H1 (cell line): ENCODE data around the gene OR4N2. TPM values are rescaled to one million over a fixed set of nuclear protein-coding genes. Genes with fewer than 3 reads are reported as not detected.
"Not testable (repeated sequence)": the region's sequence is repeated elsewhere in the genome, so short reads cannot be mapped to it uniquely, and the experiment has no call there.

Source experiments
- CTCF ChIA-PET: fragments of 300-600 bp; sonication (Branson Sonifier 250); formaldehyde crosslinking; loops from one replicate; lab custom pipeline; 2021; ENCODE audit not compliant: partially characterized antibody; lab: Charles Lee
- POLR2A ChIA-PET: fragments of 300-600 bp; sonication (Branson Sonifier 250); formaldehyde crosslinking; loops from one replicate; lab custom pipeline; 2021; ENCODE audit warnings: inconsistent platforms; ENCODE audit not compliant: partially characterized antibody; lab: Charles Lee
- DNase-seq, 2 experiments: peaks; one replicate each; pipeline versions ENCODE4 v3.0.0 to v3.0.0-alpha.2; 2010 to 2022; ENCODE audit warnings: low spot score in 2 of 2, low read depth in 1 of 2, mixed read lengths in 1 of 2
- FAIRE-seq: peaks from 2 replicates; lab custom pipeline; 2011; peaks lifted over from hg19 to GRCh38; lab: Jason Lieb, UNC
- H2AFZ ChIP-seq: 2 replicates; pipeline ENCODE4 v1.8.1; 2012; ENCODE audit warnings: low read length, inconsistent platforms
- H2AK5ac ChIP-seq: 2 replicates; pipeline ENCODE4 v1.6.1; 2013; ENCODE audit warnings: low read depth, low read length
- H2BK120ac ChIP-seq: replicated peaks from 2 replicates; pipeline ENCODE3; 2013; ENCODE audit warnings: low read depth, low read length, inconsistent platforms
- H2BK12ac ChIP-seq: 2 replicates; pipeline ENCODE4 v1.6.1; 2013; ENCODE audit warnings: low read depth, low read length
- H2BK15ac ChIP-seq: 2 replicates; pipeline ENCODE4 v1.6.1; 2013; ENCODE audit warnings: low read length
- H2BK20ac ChIP-seq: 2 replicates; pipeline ENCODE4 v1.6.1; 2013; ENCODE audit warnings: low read length
- H2BK5ac ChIP-seq: 2 replicates; pipeline ENCODE4 v1.6.1; 2013; ENCODE audit warnings: low read depth, low read length
- H3K14ac ChIP-seq: 2 replicates; pipeline ENCODE4 v1.6.1; 2013; ENCODE audit warnings: inconsistent platforms; ENCODE audit not compliant: insufficient read length
- H3K18ac ChIP-seq: 2 replicates; pipeline ENCODE4 v1.6.1; 2013; ENCODE audit warnings: low read length; ENCODE audit errors: extremely low read depth
- H3K23ac ChIP-seq: 2 replicates; pipeline ENCODE4 v1.6.1; 2013; ENCODE audit warnings: inconsistent platforms; ENCODE audit not compliant: insufficient read length
- H3K23me2 ChIP-seq: 2 replicates; pipeline ENCODE4 v1.6.1; 2013; ENCODE audit warnings: low read depth, low read length
- H3K27ac ChIP-seq: 2 replicates; pipeline ENCODE4 v1.6.1; 2011; ENCODE audit warnings: low read depth, low read length, inconsistent platforms
- H3K27me3 ChIP-seq, 4 experiments: replicated peaks in 1 of 4; 1 replicate in 1 of 4; 2 replicates in 3 of 4; pipeline versions ENCODE4 v1.6.1 to v1.8.1; 2011 to 2013; ENCODE audit warnings: low read length in 3 of 4, mild to moderate bottlenecking in 3 of 4, inconsistent platforms in 2 of 4, mixed read lengths in 2 of 4, moderate library complexity in 1 of 4; ENCODE audit not compliant: control insufficient read depth in 3 of 4, insufficient read depth in 3 of 4; ENCODE audit errors: extremely low read depth in 1 of 4
- H3K36me3 ChIP-seq, 4 experiments: 2 replicates each; pipeline versions ENCODE4 v1.6.1 to v1.8.1; 2011 to 2013; ENCODE audit warnings: mild to moderate bottlenecking in 4 of 4, low read length in 3 of 4, moderate library complexity in 2 of 4, control low read depth in 1 of 4, inconsistent platforms in 1 of 4; ENCODE audit not compliant: insufficient read depth in 4 of 4, control insufficient read depth in 2 of 4
- H3K4ac ChIP-seq: replicated peaks from 2 replicates; pipeline ENCODE3; 2013; ENCODE audit warnings: low read length, low read depth, mixed read lengths, inconsistent platforms; ENCODE audit not compliant: insufficient read length
- H3K4me1 ChIP-seq, 4 experiments: replicated peaks in 1 of 4; 1 replicate in 1 of 4; 2 replicates in 3 of 4; pipeline versions ENCODE4 v1.6.1 to v1.8.1; 2011 to 2013; ENCODE audit warnings: low read length in 3 of 4, inconsistent platforms in 2 of 4, mixed read lengths in 1 of 4; ENCODE audit not compliant: insufficient read depth in 4 of 4, control insufficient read depth in 3 of 4
- H3K4me2 ChIP-seq, 2 experiments: 2 replicates each; pipeline versions ENCODE4 v1.6.1 to v1.8.1; 2011 to 2013; ENCODE audit warnings: low read depth in 2 of 2, low read length in 2 of 2, control low read depth in 1 of 2, inconsistent platforms in 1 of 2, mild to moderate bottlenecking in 1 of 2; ENCODE audit not compliant: insufficient read depth in 1 of 2
- H3K4me3 ChIP-seq, 4 experiments: fragments of 200-600, 300-600 bp in 1 of 4; sonication (generic), shearing (Covaris generic), sonication (Bioruptor Twin) in 1 of 4; 2 replicates each; pipeline versions ENCODE4 v1.5.1 to v1.8.1; 2011 to 2016; ENCODE audit warnings: low read length in 4 of 4, low read depth in 3 of 4, control low read depth in 2 of 4, inconsistent platforms in 2 of 4, mild to moderate bottlenecking in 2 of 4, mixed read lengths in 1 of 4, moderate library complexity in 1 of 4; ENCODE audit not compliant: insufficient read depth in 2 of 4; ENCODE audit errors: extremely low read depth in 1 of 4
- H3K56ac ChIP-seq: replicated peaks from 2 replicates; pipeline ENCODE3; 2013; ENCODE audit warnings: low read depth, mild to moderate bottlenecking, mixed read lengths, low read length, inconsistent platforms; ENCODE audit not compliant: insufficient read length
- H3K79me1 ChIP-seq: 2 replicates; pipeline ENCODE4 v1.6.1; 2013; ENCODE audit warnings: low read depth, low read length, control low read depth
- H3K79me2 ChIP-seq, 2 experiments: 2 replicates each; pipeline versions ENCODE4 v1.6.1 to v1.8.1; 2012 to 2013; ENCODE audit warnings: low read length in 2 of 2, mild to moderate bottlenecking in 2 of 2, inconsistent platforms in 1 of 2; ENCODE audit not compliant: insufficient read depth in 2 of 2, control insufficient read depth in 1 of 2
- H3K9ac ChIP-seq, 4 experiments: replicated peaks in 1 of 4; 1 replicate in 1 of 4; 2 replicates in 3 of 4; pipeline versions ENCODE4 v1.6.1 to v1.8.1; 2011 to 2013; ENCODE audit warnings: low read depth in 3 of 4, low read length in 3 of 4, control low read depth in 2 of 4, mild to moderate bottlenecking in 2 of 4, moderate library complexity in 2 of 4, inconsistent platforms in 1 of 4; ENCODE audit errors: extremely low read depth in 1 of 4
- H3K9me3 ChIP-seq, 2 experiments: 2 replicates each; pipeline versions ENCODE4 v1.6.1 to v1.8.1; 2012 to 2013; ENCODE audit warnings: mild to moderate bottlenecking in 2 of 2, moderate library complexity in 2 of 2, control low read depth in 1 of 2, inconsistent platforms in 1 of 2, low read depth in 1 of 2, low read length in 1 of 2, mixed read lengths in 1 of 2; ENCODE audit not compliant: insufficient read depth in 2 of 2
- H4K20me1 ChIP-seq, 2 experiments: replicated peaks in 1 of 2; 2 replicates each; pipeline versions ENCODE3 to v1.8.1; 2011 to 2013; ENCODE audit warnings: inconsistent platforms in 2 of 2, low read length in 2 of 2, mild to moderate bottlenecking in 1 of 2; ENCODE audit not compliant: insufficient read depth in 2 of 2, control insufficient read depth in 1 of 2
- H4K5ac ChIP-seq: 2 replicates; pipeline ENCODE4 v1.6.1; 2013; ENCODE audit warnings: low read length, low read depth, mixed read lengths, inconsistent platforms; ENCODE audit not compliant: insufficient read length
- H4K8ac ChIP-seq: 2 replicates; pipeline ENCODE4 v1.8.0; 2013; ENCODE audit warnings: mild to moderate bottlenecking, moderate library complexity, low read length, inconsistent platforms; ENCODE audit not compliant: insufficient read depth; ENCODE audit errors: extremely low read depth
- H4K91ac ChIP-seq: replicated peaks from 2 replicates; pipeline ENCODE3; 2013; ENCODE audit warnings: low read length, mixed read lengths, inconsistent platforms; ENCODE audit not compliant: insufficient read length
- WGBS, 2 experiments: shearing (Covaris generic) in 1 of 2; methylation state at CpG; one replicate each; pipeline versions ENCODE4 v1.1.6 to v1.1.7; 2013 to 2015; ENCODE audit warnings: low lambda C conversion rate in 2 of 2, mixed read lengths in 2 of 2, inconsistent platforms in 1 of 2, low coverage in 1 of 2, missing lambda C conversion rate in 1 of 2; ENCODE audit not compliant: insufficient replicate concordance in 2 of 2, insufficient coverage in 1 of 2, insufficient read length in 1 of 2; ENCODE audit errors: extremely low coverage in 1 of 2, missing lambda C conversion rate in 1 of 2; 5-methylcytosine and 5-hydroxymethylcytosine counted together
- polyA plus RNA-seq, 7 experiments: library from polyadenylated mRNA; depleted of rRNA in 3 of 7; stranded (reverse) in 5 of 7; unstranded in 2 of 7; fragments of >200 nt in 5 of 7; fragments of 200-250 nt in 2 of 7; gene quantifications; 1 replicate in 5 of 7; 2 replicates in 1 of 7; 4 replicates in 1 of 7; pipeline versions ENCODE4 v1.2.1 to v1.2.3, GENCODE V29; 2011 to 2013; ENCODE audit warnings: missing spikeins in 2 of 7, mixed read lengths in 2 of 7
- total RNA-seq: library from RNA; stranded (reverse); fragmentation: NEBNext Ultra II Directional; extraction: Animal tissue kit (Norgen Biotek cat#: 25700); gene quantifications from 2 replicates; pipeline ENCODE4 v1.2.1, GENCODE V29; 2021

The OR4N2 gene
- total and polyA plus RNA-seq, 2 of the 8 experiments (the other 6 are each of a cell fraction or from before 2014, with no cell fraction given) = not detected

DNA sequence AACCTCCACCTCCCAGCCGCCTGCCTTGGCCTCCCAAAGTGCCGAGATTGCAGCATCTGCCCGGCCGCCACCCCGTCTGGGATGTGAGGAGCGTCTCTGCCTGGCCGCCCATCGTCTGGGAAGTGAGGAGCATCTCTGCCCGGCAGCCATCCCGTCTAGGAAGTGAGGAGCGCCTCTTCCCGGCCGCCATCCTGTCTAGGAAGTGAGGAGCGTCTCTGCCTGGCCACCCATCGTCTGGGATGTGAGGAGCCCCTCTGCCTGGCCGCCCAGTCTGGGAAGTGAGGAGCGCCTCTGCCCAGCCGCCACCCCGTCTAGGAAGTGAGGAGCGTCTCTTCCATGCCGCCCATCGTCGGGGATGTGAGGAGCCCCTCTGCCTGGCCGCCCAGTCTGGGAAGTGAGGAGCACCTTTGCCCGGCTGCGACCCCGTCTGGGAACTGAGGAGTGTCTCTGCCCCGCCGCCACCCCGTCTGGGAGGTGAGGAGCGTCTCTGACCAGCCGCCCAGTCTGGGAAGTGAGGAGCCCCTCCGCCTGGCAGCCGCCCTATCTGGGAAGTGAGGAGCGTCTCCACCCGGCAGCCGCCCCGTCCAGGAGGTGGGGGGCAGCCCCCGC is 62.6 kb downstream of the OR4N2 start:
- FAIRE-seq, H3K14ac ChIP-seq, H3K79me2 ChIP-seq, H4K5ac ChIP-seq, H3K18ac ChIP-seq, DNase-seq, H3K4me3 ChIP-seq, H2BK5ac ChIP-seq, H3K23ac ChIP-seq, H2BK20ac ChIP-seq, H3K23me2 ChIP-seq, H2BK15ac ChIP-seq, H4K20me1 ChIP-seq, H3K4ac ChIP-seq, H3K27ac ChIP-seq, H4K8ac ChIP-seq, CTCF ChIA-PET, H3K36me3 ChIP-seq, H3K9ac ChIP-seq, H2BK120ac ChIP-seq, H3K56ac ChIP-seq, H2AFZ ChIP-seq, H4K91ac ChIP-seq, H2AK5ac ChIP-seq, H2BK12ac ChIP-seq, H3K79me1 ChIP-seq, H3K4me1 ChIP-seq, H3K4me2 ChIP-seq, H3K27me3 ChIP-seq, POLR2A ChIA-PET: not testable (repeated sequence)
- H3K9me3 ChIP-seq = peaks cover 36 to 68% of the 10 kb centered on the region in 2 experiments
- WGBS, 2 experiments = 90% methylated on average over 14 of the region's 39 CpGs; no CpG with 5 or more reads in 1 of the 2 experiments
